ENCODE measurements around the gene IL37.

Gene IL37

DNA sequence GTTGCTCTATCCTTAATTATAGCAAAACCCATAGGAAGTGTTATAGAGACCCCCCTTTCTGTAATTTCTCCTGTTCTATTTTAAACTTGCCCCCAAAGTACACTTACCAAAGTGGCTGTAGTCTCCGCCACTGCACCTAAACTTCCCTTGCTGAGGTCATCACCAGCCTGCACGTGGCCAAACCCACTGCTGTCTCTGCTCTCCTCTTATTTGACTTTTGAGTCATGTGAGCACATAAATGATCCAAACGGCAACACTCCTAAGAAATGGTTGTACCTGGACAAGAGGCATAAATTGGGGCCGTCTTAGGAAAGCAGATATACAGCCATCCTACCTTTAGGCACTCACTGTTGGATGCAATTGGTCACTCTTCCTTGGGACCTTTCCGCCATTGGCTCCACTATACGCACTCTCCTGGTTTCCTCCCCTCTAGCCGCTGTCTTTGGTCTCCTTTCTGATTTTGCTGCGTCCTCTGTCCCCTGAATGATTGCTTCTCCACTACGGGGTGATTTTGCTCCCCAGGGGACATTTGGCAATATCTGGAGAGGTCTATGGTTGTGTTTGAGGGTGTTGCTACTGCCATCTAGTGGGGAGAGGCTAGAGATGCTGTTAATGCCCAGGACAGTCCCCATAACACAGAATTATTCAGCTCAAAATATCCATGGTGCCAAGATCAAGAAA is 47.6 kb downstream of the IL37 start:
- peak; percentile 39 for DNase-seq (ENCODE audit: extremely low read depth, low read depth)
- H3K4me3 ChIP-seq (replicated peaks; ENCODE audit: low read depth, low read length): no peak overlapping the region
- TF ChIP-seq, protein P1, sequence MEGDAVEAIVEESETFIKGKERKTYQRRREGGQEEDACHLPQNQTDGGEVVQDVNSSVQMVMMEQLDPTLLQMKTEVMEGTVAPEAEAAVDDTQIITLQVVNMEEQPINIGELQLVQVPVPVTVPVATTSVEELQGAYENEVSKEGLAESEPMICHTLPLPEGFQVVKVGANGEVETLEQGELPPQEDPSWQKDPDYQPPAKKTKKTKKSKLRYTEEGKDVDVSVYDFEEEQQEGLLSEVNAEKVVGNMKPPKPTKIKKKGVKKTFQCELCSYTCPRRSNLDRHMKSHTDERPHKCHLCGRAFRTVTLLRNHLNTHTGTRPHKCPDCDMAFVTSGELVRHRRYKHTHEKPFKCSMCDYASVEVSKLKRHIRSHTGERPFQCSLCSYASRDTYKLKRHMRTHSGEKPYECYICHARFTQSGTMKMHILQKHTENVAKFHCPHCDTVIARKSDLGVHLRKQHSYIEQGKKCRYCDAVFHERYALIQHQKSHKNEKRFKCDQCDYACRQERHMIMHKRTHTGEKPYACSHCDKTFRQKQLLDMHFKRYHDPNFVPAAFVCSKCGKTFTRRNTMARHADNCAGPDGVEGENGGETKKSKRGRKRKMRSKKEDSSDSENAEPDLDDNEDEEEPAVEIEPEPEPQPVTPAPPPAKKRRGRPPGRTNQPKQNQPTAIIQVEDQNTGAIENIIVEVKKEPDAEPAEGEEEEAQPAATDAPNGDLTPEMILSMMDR (IDR thresholded peaks at IDR 0.05; ENCODE audit: low read depth, low read length, missing control alignments): peak; percentile 94

DNA sequence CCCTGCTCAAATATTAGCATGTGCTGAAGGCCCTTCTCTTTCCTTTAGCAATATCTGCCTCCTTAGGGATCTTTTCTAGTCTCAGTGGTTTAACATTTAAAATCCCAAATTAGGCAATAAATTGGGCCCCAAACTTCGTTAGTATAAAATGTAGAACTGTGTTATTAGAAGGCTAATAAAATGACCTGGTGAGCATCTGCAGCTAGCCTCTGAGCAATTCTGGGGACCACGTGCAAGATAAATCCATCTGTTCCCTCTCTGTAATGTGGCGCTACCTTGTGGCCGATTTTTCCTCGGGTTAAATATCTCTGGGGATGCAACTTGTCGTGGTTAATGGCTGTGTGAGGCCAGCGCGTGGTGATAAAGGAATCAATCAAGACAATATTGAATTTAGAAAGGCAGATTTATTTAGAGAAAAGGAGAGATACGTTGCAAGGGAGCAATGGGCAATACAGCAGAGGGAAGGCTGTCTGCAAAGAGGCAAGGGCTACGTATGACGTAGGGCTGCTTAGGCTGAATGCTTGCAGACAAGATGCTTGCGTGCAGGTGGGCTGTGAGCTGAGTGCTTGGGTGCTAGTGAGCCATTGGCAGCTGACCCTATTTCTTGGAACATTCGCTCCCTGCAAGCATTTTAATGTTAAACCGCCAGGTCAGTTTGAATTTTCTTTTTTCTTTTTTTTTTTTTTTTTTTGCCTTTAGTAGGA is 48.3 kb downstream of the IL37 start:
- H3K4me3 ChIP-seq (replicated peaks; ENCODE audit: low read depth, low read length): no peak overlapping the region
- TF ChIP-seq, protein P1 (IDR thresholded peaks at IDR 0.05; ENCODE audit: low read depth, low read length, missing control alignments): no peak
- DNase-seq (ENCODE audit: extremely low read depth, low read depth): no peak

DNA sequence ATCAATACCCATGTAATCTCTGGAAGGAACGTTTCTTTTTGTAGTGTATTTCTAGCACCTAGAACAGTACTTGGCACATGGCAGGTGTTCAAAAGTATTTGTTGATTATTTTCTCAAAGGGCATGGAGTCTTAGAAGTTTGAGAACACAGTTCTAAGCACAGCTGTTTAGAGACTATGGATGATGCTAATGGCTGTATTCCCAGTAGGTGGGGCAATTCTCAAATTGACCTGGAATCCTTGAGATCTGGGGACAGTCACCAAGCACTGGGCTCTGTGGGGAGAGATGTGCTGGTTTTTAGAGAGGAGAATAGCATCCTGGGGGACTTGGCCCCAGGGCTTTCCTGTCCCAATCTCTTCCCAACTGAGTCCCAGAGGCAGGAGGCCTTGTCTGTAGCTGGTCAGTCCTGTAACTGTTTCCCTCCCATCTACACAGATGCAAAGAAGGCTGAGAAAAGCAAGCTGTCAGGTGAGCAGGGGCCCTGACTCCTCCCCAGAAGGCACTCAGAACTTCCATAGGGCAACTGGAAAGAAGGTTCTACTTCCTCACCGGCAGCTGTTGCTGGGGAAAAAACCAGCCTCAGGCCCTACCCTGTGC is 49.4 kb downstream of the IL37 start:
- TF ChIP-seq, protein P1 (IDR thresholded peaks at IDR 0.05; ENCODE audit: low read depth, low read length, missing control alignments): peak; percentile 8
- DNase-seq (ENCODE audit: extremely low read depth, low read depth): no peak
- H3K4me3 ChIP-seq (replicated peaks; ENCODE audit: low read depth, low read length): no peak overlapping the region

DNA sequence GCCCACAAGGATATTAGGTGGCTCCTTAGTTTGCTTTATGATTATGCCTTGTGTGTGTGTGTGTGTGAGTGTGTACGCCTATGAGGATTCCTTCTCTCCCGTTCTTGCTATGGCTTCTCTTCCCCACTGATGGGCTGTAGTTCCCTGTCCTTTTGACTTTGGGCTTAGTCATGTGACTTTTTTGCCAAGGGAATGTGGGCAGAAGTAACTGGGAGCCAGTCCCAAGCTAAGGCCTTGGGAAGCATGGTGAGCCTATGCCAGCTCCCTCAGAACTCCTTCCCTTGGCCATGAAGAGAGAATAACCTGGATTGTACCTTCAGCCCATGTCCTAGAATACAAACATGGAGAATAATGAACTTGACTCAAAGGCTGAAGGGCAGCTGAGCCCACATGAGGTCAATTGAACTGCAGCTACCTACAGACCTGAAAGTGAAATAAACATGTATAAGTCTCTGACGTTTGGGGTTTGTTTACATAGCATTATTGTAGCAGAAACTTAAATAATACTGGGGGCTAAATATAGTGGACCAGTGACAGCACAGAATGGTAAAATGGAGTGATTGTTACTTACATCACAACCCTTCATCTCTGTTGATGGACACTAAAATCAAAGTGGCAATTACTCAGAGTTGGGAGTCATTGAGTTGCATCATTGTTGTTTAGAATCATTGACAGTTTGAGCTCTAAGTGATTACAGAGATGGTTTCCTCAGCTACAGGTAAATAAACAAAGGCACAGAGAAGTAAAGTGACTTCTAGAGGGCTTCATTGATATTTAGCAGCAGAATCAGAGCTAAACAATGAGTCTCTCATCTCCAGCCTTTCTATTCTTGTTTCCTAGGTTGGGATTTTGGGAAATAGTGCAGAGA is 51.6 kb downstream of the IL37 start:
- H3K4me3 ChIP-seq (replicated peaks; ENCODE audit: low read depth, low read length): no peak overlapping the region
- TF ChIP-seq, protein P1 (IDR thresholded peaks at IDR 0.05; ENCODE audit: low read depth, low read length, missing control alignments): no peak
- no peak for DNase-seq (ENCODE audit: extremely low read depth, low read depth)

DNA sequence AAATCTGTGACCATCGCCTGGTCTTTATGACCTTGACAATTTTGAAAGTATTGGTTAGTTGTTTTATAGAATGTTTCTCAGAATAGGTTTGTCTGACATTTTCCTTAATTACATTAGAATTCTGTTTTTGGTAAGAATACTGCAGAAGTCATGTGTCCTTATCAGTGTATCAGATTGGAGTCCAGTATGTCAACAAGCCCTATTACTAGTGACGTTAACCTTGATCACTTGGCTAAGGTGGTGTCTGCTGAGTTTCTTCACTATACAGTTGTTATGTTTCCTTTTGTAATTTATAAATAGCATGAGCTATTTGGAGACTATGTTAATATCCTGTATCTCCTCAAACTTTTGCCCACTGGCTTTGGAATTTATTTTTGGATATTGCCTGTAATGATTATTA is 56.1 kb downstream of the IL37 start:
- TF ChIP-seq, protein P1 (IDR thresholded peaks at IDR 0.05; ENCODE audit: low read depth, low read length, missing control alignments): no peak
- DNase-seq (ENCODE audit: extremely low read depth, low read depth): no peak
- H3K4me3 ChIP-seq (replicated peaks; ENCODE audit: low read depth, low read length): no peak overlapping the region
